Mesodermal cell (in vitro differentiated cells): ENCODE results near the gene EPN2.

Experiments used
- H3K27ac ChIP-seq: 2 replicates; pipeline ENCODE4 v1.7.0; 2013; ENCODE audit warnings: mild to moderate bottlenecking, low read depth, low read length, moderate library complexity; ENCODE audit not compliant: severe bottlenecking
- H3K36me3 ChIP-seq: 2 replicates; pipeline ENCODE4 v1.7.1; 2013; ENCODE audit warnings: mild to moderate bottlenecking, low read length, moderate library complexity; ENCODE audit not compliant: control insufficient read depth, insufficient read depth
- H3K4me1 ChIP-seq: one replicate; pipeline ENCODE4 v1.7.1; 2013; ENCODE audit warnings: mild to moderate bottlenecking, low read length; ENCODE audit not compliant: insufficient read depth, control insufficient read depth, poor library complexity, severe bottlenecking
- H3K4me3 ChIP-seq: 2 replicates; pipeline ENCODE4 v1.7.0; 2013; ENCODE audit warnings: low read length, control low read depth, mild to moderate bottlenecking; ENCODE audit not compliant: insufficient read depth, poor library complexity, severe bottlenecking; ENCODE audit errors: extremely low read depth
- H3K9me3 ChIP-seq: 2 replicates; pipeline ENCODE4 v1.7.1; 2013; ENCODE audit warnings: mild to moderate bottlenecking, low read length, moderate library complexity; ENCODE audit not compliant: control insufficient read depth
- WGBS, 2 experiments: methylation state at CpG; one replicate each; pipeline ENCODE4 v1.1.5; 2013; ENCODE audit warnings: missing lambda C conversion rate in 2 of 2; ENCODE audit not compliant: insufficient coverage in 2 of 2; 5-methylcytosine and 5-hydroxymethylcytosine counted together

Gene EPN2

DNA sequence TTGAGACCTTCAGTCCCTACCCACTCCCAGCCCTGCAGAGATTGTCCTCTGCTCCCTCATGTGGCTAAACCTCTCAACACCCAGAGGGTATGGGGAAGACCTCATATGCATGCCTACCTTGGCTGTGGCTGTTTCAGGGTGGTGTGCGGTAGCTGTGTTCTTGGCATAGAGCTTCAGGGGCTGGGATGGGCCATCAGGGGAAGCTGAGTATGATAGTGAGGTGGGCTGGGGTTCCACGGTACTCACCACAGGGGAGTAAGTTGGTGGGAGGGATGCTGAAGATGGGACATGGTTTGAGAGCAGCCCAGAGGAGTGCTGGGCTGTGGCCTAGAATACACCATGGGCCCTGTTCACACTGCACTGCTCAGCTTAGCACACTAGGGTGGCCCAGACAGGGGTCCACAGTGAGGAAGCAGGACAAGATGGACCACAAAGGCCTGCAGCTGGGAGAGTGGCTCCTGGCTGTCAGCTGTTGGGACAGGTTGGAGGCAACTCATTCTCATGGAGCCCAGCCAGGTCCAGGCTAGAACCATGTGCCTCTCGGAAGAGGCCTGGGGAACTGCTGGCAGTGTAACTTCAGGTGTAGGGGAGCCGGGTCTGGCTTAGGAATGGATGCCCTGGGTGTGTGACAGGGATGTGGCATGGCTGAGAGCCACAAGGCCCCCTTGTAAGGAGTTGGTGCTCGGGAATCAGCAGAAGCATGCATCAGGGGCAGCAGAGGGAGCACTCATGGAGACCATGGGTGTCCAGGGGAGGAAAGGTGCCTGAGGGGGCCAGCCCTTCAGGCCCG lies 146.7 kb downstream of the EPN2 start:
- H3K36me3 ChIP-seq: peaks cover 67% of the 10 kb centered on the region
- H3K27ac ChIP-seq: no peak overlapping the region

DNA sequence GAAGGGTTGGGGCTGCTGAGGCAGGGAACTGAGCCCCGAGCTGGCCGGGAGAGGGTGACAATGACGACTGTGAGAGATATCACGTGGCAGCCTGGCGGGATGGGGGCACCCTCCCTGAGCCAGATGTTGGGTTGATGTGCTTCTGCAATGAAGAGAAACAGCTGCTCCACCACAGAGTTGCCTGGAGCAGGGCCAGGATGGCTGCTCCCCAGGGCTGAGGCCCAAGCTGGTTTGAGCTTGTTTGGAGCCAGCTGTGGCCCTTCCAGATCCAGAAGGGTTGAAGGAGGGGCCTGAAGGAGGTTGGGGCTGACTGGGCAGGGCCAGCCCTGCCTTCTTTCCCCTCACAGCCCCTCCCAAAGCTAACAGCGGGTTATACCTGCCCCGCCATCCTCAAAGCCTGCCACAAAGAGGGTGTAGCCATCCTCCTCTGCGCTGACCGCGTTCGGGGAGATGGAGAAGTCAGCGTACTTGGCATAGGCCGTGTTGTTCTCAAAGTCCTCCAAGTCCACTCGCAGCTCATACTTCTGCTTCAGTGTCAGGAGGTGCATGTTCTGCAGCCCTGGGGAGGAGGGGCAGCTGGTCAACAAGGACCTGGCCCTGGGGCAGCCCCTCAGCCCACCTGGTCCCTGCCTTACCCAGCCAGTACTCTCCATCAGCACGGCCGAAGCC lies 147.7 kb downstream of the EPN2 start:
- WGBS, 2 experiments: 94 to 97% methylated on average over 15 to 16 of the region's 16 CpGs
- Histone ChIP-seq H3K36me3 (peaks cover 61% of the 10 kb centered on the region), H3K4me1 (peaks cover 16% of the 10 kb centered on the region), H3K9me3 (no peaks in the 10 kb centered on the region), H3K4me3 (no peak overlapping the region), H3K27ac (no peak overlapping the region)

More for the DNA sequence above, 146.7 kb downstream of the EPN2 start:
- no peak overlapping the region for H3K4me3 ChIP-seq
- no peaks in the 10 kb centered on the region for H3K9me3 ChIP-seq
- WGBS, 2 experiments: 93 to 98% methylated on average over 6 of the region's 6 CpGs
- peaks cover 20% of the 10 kb centered on the region for H3K4me1 ChIP-seq

DNA sequence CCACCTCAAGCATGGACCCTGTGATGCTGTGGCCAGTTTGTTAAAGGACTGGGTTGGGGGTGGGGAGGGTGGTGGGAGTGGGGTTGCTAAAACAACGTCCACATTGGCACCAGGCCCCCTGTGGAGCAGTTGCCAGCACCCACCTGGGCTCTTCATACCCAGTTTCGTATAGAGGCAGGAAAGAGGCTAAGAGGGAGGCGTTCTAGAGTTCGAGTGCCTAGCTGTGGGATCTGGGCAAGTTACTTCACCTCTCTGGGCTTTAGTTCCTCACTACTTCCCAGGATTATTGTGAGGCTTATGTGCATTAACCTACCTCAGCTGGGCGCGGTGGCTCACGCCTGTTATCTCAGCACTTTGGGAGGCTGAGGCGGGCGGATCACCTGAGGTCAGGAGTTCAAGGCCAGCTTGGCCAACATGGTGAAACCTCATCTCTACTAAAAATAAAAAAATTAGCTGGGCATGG lies 148.4 kb downstream of the EPN2 start:
- no peak overlapping the region for H3K4me3 ChIP-seq
- H3K36me3 ChIP-seq: peaks cover 54% of the 10 kb centered on the region
- no peaks in the 10 kb centered on the region for H3K9me3 ChIP-seq
- 95 to 96% methylated on average over 4 to 8 of the region's 9 CpGs for WGBS, 2 experiments
- H3K27ac ChIP-seq: no peak overlapping the region
- peaks cover 16% of the 10 kb centered on the region for H3K4me1 ChIP-seq
